GM23248 (cell line): ENCODE measurements around the gene CX3CL1.

Source experiments
- EZH2 ChIP-seq: fragments of 200-600 bp; sonication (generic); IDR thresholded peaks from 2 replicates; pipeline ENCODE4 v1.6.1; 2018; ENCODE audit warnings: antibody characterized with exemption, mild to moderate bottlenecking; ENCODE audit not compliant: insufficient read depth, poor library complexity, severe bottlenecking
- EZH2phosphoT487 ChIP-seq: fragments of 200-600 bp; sonication (generic); IDR thresholded peaks from 2 replicates; pipeline ENCODE4 v1.6.1; 2018; ENCODE audit warnings: antibody characterized with exemption, moderate library complexity, mild to moderate bottlenecking, low read depth; ENCODE audit not compliant: insufficient read depth

DNA sequence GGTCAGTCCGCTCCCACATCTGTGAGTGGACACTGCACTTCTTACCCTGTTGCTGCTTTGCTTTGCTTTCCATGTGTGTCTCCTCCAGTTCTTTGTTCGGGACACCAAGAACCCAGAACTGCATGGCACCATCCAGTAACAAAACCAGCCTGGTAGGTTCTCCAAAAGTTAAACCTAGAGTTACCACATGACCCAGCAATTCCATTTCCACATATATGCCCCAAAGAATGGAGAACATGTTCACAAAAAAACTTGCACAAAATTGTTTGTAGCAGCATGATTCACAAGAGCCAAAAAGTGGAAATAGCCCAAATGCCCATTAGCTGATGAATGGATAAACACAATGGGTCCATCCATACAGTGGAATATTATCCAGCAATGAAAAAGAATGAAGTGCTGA is 24.0 kb upstream of the CX3CL1 start:
- TF ChIP-seq EZH2phosphoT487 (no peak), EZH2 (no peak)
